HG03196 (cell line): ENCODE measurements around the gene TBXAS1.
A peak's percentile ranks its signal among the peaks of the same experiment; 100 is the strongest.

Experiments
- ATAC-seq: cut with Tn5 transposase; IDR thresholded peaks from one replicate; pipeline ENCODE4 v1.9.1; 2021; ENCODE audit not compliant: unreplicated experiment

TBXAS1 gene

GRCh38 chr7:139829025-139829774 lies at the start of gene TBXAS1:
Gene TBXAS1 (plus strand): TSS chr7:139829264. CDS start chr7:139829391, 127 bp downstream.
- peak; percentile 48 for ATAC-seq

- no peak for ATAC-seq
Measured at GRCh38 chr7:139782932-139783331, 46.1 kb upstream of the TBXAS1 start.

- no peak for ATAC-seq
Measured at GRCh38 chr7:139783647-139784385, 45.2 kb upstream of the TBXAS1 start.

DNA sequence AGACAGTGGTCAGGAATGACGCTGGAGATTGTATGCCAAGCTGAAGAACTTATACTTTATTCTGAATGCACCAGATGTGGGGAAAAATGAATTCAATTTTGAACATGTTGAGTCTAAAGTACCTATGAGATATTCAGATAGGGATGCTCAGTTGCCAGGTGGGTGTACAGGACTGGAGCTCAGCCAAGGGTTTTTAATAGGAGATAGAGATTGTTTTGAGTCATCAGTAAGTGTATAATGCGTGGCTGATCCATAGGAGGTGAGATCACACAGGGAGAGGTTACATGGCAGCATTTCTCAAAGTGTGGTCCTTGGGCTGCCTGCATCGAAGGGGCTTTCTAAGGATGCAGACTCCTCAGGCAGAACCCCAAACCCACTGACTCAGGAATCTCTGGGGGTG lies 44.4 kb upstream of the TBXAS1 start:
- ATAC-seq, result no peak

DNA sequence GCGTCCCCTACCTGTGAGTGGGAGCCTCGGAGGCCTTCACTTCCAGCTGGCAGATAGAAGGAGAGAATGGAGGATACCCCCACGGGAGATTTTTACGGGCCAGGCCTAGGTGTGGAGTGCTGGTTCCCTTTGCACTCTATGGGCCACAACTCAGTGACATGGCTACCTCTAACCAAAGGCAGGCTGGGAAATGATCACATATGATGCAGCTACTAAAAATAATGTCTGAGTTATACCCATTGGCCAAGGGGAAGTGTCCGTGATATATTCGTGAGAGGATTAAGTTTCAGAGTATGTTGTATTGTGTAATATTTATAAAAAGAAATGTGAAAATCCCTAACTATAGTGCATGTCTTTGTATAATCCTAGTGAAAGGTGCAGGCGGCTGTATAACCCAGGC lies 37.7 kb upstream of the TBXAS1 start:
- no peak for ATAC-seq

- no peak for ATAC-seq
Measured at GRCh38 chr7:139797607-139798006, 31.5 kb upstream of the TBXAS1 start.

DNA sequence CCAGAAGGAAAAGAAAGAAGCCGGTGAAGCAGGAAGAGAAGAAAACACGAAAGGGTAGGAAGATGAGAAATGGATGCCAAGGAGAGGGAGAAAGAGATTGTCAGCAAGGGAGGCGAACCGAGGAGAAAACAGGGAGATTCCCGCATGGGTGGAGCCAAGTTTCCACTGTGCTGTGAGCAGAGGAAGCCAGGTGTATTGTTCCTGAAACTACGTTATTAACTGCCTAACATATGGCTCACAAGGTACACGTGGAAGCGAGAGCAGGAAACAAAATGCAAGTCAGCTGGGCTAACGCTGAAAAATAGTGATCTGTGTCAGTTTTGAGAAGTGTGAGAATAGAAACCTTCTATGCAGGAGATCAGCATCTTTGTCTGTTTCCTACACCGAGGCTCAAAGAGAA lies 30.8 kb upstream of the TBXAS1 start:
- ATAC-seq, result no peak

- ATAC-seq, result no peak
Measured at GRCh38 chr7:139798892-139799291, 30.2 kb upstream of the TBXAS1 start.

GRCh38 chr7:139799586-139799985 lies 29.5 kb upstream of the TBXAS1 start:
- ATAC-seq, result no peak

DNA sequence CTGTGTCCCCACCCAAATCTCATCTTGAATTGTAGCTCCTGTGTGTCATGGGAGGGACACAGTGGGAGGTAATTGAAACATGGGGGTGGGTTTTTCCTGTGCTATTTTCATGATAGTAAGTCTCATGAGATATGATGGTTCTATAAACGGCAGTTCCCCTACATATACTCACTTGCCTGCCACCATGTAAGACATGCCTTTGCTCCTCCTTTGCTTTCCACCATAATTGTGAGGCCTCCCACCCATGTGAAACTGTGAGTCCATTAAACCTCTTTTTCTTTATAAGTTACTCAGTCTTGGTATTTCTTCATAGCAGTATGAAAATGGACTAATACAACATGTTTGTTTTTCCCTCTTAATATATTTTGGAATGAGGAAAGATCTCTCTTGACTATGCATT lies 24.5 kb upstream of the TBXAS1 start:
- no peak for ATAC-seq

GRCh38 chr7:139807009-139807408 lies 22.1 kb upstream of the TBXAS1 start:
- ATAC-seq, result no peak

DNA sequence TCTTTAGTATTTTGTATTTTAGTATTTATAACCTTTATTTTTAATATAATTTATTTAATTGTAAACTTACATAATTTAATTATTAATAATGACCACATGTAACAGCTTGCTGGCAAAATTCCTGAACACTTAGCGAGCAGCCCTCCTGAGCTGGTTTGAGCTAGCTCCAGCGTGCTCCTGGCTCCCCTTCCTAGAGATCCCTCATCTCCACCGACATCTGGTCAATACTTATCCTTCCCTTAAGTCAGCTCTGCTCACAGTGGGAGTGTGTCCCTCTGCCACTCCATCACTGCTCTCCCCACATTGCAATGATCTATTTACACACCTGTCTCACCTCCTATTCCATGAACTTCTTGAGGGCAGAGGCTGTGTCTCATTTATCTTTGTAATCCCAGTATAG lies 20.6 kb upstream of the TBXAS1 start:
- ATAC-seq, result no peak

GRCh38 chr7:139808846-139809442 lies 20.1 kb upstream of the TBXAS1 start:
- ATAC-seq, result no peak

DNA sequence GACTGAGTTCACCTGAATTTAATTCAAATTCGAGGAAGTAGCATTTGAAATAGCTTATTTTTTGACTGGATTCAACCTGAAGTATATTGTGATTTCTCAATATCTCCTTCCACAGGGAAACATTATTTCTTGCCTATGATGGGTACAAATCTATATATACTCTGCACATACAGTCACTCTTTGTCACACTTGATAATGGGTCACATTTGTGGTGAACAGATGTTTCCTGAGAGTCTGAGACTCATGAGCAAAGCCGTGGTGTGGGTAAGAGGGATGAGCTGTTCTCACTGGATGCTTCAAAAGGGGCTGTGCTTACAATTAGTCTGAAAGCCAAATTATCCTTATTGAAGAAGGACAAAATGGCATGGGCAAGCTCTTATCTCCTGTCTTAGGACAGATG lies 18.0 kb upstream of the TBXAS1 start:
- no peak for ATAC-seq

DNA sequence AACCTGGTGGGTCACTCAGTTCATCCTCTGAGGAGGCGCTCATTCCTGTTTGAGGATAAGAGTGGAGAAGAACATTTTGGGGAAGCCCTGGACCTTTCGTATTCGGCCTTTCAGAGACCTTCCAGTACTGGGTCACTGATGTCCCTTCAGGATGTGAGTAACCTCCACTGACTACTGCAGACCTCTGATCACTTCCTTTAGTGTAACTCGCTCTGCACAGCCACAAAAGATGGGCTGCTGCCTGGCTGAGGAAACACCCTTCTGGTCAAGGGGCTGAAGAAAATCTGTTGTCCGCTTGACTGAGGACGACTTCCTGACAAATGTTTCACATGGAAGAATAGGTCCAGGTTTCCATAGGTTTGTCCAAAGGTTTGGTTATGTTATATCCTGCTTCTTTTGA lies 15.9 kb upstream of the TBXAS1 start:
- no peak for ATAC-seq

- ATAC-seq, result no peak
Measured at GRCh38 chr7:139813689-139814088, 15.4 kb upstream of the TBXAS1 start.

- ATAC-seq, result no peak
Measured at GRCh38 chr7:139817249-139817648, 11.8 kb upstream of the TBXAS1 start.

DNA sequence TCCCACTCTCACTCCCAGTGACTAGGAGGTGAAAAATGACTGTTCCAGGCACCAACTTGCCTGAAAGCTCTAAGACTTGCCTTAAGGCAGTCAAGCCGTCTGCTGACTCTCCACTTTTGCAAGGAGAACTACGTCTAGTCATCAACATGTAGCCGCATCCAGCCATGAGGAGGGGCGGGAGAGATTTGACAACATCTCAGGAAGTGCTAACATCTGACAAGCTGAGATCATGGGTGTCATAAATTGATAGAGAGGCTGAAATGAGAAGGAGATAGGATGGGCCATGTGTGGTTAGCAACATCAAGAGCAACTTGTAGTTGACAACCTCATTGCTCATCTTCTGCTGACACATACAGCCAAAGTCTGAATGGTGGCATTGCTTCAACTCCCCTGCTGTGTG lies 9.0 kb upstream of the TBXAS1 start:
- ATAC-seq, result no peak

DNA sequence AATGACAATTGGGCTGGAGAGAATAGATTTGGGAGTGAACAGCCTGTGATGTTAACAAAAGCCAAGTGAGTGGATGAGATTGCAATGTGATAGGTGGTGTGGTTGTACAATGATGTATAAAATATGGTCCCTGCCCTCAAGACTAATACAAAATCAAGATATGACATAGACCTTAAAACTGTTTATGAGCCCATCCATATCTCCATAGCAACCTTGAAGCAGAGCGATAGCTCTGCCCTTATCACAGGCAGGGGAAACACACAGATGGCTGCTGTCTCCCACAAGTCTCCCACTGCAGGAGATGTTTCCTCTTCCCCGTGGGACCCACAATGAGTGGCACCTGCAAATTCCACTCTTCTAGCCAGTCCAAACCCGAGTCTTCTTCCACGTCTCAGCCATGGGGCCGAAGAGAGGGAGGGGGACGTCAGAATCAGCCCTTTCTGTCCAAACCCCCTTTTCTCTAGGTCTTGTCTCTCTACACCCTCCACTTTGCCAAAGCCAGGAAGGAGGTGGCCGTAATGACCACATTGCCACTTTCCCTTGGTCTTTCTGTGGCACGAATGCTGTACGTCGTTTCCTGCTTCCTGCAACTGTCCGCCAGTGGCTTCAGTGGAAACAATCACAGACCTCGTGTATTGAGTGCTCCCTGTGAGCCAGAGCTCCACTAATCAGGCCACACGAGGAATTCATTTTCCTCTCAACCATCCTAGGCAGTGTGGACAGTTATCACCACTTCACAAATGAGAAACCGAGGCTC lies 7.5 kb upstream of the TBXAS1 start:
- ATAC-seq, result no peak

DNA sequence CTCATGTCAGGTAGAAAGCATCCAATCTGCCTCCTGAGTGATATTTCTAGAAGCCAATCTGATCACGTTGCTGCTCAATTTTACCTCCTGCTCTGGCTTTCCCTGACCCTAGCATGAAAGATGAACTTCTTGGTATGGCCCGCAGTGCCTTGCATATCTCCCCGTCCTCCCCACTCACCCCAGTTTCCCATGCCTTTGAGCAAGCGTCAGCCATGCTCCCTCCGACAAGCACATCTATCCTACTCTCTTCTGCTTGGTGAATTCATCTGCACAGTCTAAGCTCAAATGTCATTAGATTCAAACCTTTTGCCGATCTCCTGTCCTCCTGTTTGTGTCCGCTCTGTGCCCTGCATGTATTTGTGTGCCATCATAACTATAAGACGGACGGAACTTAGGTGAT lies 6.2 kb upstream of the TBXAS1 start:
- no peak for ATAC-seq

DNA sequence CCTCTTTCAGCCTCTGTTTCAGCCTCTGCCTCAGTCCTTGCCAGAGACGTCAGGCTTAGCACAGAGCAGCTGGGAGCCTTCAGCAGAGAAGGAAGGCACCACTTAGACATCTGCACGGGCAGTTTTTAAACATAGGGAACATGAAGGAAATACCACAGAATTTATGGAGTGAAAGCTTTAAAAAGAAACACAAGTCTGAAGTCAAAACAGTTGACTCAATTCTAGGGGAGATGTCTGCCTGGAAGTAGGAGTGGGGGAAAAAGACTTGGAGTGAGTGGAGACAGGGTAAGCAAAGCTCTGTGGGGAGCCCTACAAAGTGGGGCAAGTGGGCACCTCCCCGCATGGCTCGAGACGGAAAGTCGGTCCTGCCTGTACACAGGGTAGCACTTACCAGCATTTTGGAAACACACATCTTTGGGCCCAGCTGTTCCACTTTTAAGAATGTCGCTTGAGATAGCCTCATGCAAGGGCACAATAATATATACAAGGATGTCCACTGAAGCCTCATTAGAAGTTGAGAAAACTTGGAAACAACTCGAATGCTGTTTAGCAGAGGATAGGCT lies 5.0 kb upstream of the TBXAS1 start:
- no peak for ATAC-seq
